ENCODE measurements around the gene EYA2. TPM values are rescaled to one million over a fixed set of nuclear protein-coding genes. Genes with fewer than 3 reads are reported as not detected.

EYA2 gene
- total and polyA plus RNA-seq, 4 donors, result 0.17 to 0.54 (median 0.23) TPM; not detected in 1

GRCh38 chr20:47165376-47165865 lies 270.8 kb downstream of the EYA2 start:
- Histone ChIP-seq H3K4me1 (ENCODE audit: control insufficient read depth in 4 of 4, insufficient read depth in 4 of 4, low read length in 3 of 4) (no peaks in the 10 kb centered on the region), H3K9ac (ENCODE audit: low read depth in 1 of 2, low read length in 2 of 2) (no peak overlapping the region), H3K4me3 (ENCODE audit: low read depth in 1 of 3, low read length in 3 of 3) (no peak overlapping the region), H3K27me3 (ENCODE audit: control insufficient read depth in 4 of 4, insufficient read depth in 4 of 4, low read length in 3 of 4) (no peaks in the 10 kb centered on the region), H3K27ac (ENCODE audit: low read depth in 1 of 2, low read length in 2 of 2) (no peak overlapping the region), H3K9me3 (ENCODE audit: control insufficient read depth in 4 of 4, low read length in 3 of 4) (no peaks in the 10 kb centered on the region), H3K36me3 (ENCODE audit: control insufficient read depth in 4 of 4, insufficient read depth in 3 of 4, low read depth in 1 of 4, low read length in 3 of 4) (no peaks in the 10 kb centered on the region)
- 59% methylated on average over 4 of the region's 4 CpGs for WGBS
- no peak for TF ChIP-seq YY1 (IDR thresholded peaks at IDR 0.05)
- TF ChIP-seq ATF3 (IDR thresholded peaks at IDR 0.05), result no peak
- no peak for TF ChIP-seq MAX (IDR thresholded peaks at IDR 0.05)
- no peak for TF ChIP-seq EGR1 (IDR thresholded peaks at IDR 0.05; ENCODE audit: low read depth in 2 of 2)
- TF ChIP-seq NR2F2 (IDR thresholded peaks at IDR 0.05), result no peak
- TF ChIP-seq REST (IDR thresholded peaks at IDR 0.05), result no peak
- no peak for DNase-seq (ENCODE audit: low spot score)

- H3K27me3 ChIP-seq (ENCODE audit: control insufficient read depth in 4 of 4, insufficient read depth in 4 of 4, low read length in 3 of 4), result no peaks in the 10 kb centered on the region
- no peak for DNase-seq (ENCODE audit: low spot score)
- H3K36me3 ChIP-seq (ENCODE audit: control insufficient read depth in 4 of 4, insufficient read depth in 3 of 4, low read depth in 1 of 4, low read length in 3 of 4), result no peaks in the 10 kb centered on the region
- no peak overlapping the region for H3K4me3 ChIP-seq (ENCODE audit: low read depth in 1 of 3, low read length in 3 of 3)
- H3K9ac ChIP-seq (ENCODE audit: low read depth in 1 of 2, low read length in 2 of 2), result no peak overlapping the region
- H3K9me3 ChIP-seq (ENCODE audit: control insufficient read depth in 4 of 4, low read length in 3 of 4), result no peaks in the 10 kb centered on the region
- H3K4me1 ChIP-seq (ENCODE audit: control insufficient read depth in 4 of 4, insufficient read depth in 4 of 4, low read length in 3 of 4), result no peaks in the 10 kb centered on the region
- no peak overlapping the region for H3K27ac ChIP-seq (ENCODE audit: low read depth in 1 of 2, low read length in 2 of 2)
- TF ChIP-seq RXRA (IDR thresholded peaks at IDR 0.05), result no peak
- TF ChIP-seq NR2F2 (IDR thresholded peaks at IDR 0.05), result no peak
- WGBS, result 89% methylated on average over 9 of the region's 9 CpGs
These were observed 273.2 kb downstream of the EYA2 start for GRCh38 chr20:47167846-47168245.

- Histone ChIP-seq H3K27ac (ENCODE audit: low read depth in 1 of 2, low read length in 2 of 2) (no peak overlapping the region), H3K4me3 (ENCODE audit: low read depth in 1 of 3, low read length in 3 of 3) (no peak overlapping the region), H3K4me1 (ENCODE audit: control insufficient read depth in 4 of 4, insufficient read depth in 4 of 4, low read length in 3 of 4) (no peaks in the 10 kb centered on the region), H3K27me3 (ENCODE audit: control insufficient read depth in 4 of 4, insufficient read depth in 4 of 4, low read length in 3 of 4) (no peaks in the 10 kb centered on the region), H3K36me3 (ENCODE audit: control insufficient read depth in 4 of 4, insufficient read depth in 3 of 4, low read depth in 1 of 4, low read length in 3 of 4) (no peaks in the 10 kb centered on the region), H3K9me3 (ENCODE audit: control insufficient read depth in 4 of 4, low read length in 3 of 4) (no peaks in the 10 kb centered on the region), H3K9ac (ENCODE audit: low read depth in 1 of 2, low read length in 2 of 2) (no peak overlapping the region)
- 81% methylated on average over 16 of the region's 16 CpGs for WGBS
- DNase-seq (ENCODE audit: low spot score), result no peak
- TF ChIP-seq EGR1 (IDR thresholded peaks at IDR 0.05; ENCODE audit: low read depth in 2 of 2), result no peak
- no peak for TF ChIP-seq RAD21 (IDR thresholded peaks at IDR 0.05)
- no peak for TF ChIP-seq YY1 (IDR thresholded peaks at IDR 0.05)
- TF ChIP-seq TAF1 (conservative IDR thresholded peaks at IDR 0.05), result no peak
- TF ChIP-seq ZBTB33 (IDR thresholded peaks at IDR 0.05), result no peak
- TF ChIP-seq FOXA1 (IDR thresholded peaks at IDR 0.05), result no peak
- TF ChIP-seq GABPA (IDR thresholded peaks at IDR 0.05 in 1 of 2, conservative IDR thresholded peaks at IDR 0.05 in 1 of 2), result no peak
- no peak for TF ChIP-seq FOXA2 (IDR thresholded peaks at IDR 0.05)
- TF ChIP-seq SP1 (IDR thresholded peaks at IDR 0.05), result no peak
These were observed 277.9 kb downstream of the EYA2 start for GRCh38 chr20:47172579-47172978.
